ENCODE measurements around the gene NCEH1.
"Not testable (repeated sequence)": the region's sequence is repeated elsewhere in the genome, so short reads cannot be mapped to it uniquely, and the experiment has no call there.

DNA sequence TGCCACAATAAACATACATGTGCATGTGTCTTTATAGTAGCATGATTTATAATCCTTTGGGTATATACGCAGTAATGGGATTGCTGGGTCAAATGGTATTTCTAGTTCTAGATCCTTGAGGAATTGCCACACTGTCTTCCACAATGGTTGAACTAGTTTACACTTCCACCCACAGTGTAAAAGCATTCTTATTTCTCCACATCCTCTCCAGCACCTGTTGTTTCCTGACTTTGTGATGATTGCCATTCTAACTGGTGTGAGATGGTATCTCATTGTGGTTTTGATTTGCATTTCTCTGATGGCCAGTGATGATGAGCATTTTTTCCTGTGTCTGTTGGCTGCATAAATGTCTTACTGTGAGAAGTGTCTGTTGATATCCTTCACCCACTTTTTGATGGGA is 50.4 kb downstream of the NCEH1 start:
- TF ChIP-seq EP300 (IDR thresholded peaks at IDR 0.05) = not testable (repeated sequence)
- TF ChIP-seq, protein P1, sequence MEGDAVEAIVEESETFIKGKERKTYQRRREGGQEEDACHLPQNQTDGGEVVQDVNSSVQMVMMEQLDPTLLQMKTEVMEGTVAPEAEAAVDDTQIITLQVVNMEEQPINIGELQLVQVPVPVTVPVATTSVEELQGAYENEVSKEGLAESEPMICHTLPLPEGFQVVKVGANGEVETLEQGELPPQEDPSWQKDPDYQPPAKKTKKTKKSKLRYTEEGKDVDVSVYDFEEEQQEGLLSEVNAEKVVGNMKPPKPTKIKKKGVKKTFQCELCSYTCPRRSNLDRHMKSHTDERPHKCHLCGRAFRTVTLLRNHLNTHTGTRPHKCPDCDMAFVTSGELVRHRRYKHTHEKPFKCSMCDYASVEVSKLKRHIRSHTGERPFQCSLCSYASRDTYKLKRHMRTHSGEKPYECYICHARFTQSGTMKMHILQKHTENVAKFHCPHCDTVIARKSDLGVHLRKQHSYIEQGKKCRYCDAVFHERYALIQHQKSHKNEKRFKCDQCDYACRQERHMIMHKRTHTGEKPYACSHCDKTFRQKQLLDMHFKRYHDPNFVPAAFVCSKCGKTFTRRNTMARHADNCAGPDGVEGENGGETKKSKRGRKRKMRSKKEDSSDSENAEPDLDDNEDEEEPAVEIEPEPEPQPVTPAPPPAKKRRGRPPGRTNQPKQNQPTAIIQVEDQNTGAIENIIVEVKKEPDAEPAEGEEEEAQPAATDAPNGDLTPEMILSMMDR (IDR thresholded peaks at IDR 0.05) = not testable (repeated sequence)
